ENCODE data around the gene TRAF1.

The TRAF1 gene

DNA sequence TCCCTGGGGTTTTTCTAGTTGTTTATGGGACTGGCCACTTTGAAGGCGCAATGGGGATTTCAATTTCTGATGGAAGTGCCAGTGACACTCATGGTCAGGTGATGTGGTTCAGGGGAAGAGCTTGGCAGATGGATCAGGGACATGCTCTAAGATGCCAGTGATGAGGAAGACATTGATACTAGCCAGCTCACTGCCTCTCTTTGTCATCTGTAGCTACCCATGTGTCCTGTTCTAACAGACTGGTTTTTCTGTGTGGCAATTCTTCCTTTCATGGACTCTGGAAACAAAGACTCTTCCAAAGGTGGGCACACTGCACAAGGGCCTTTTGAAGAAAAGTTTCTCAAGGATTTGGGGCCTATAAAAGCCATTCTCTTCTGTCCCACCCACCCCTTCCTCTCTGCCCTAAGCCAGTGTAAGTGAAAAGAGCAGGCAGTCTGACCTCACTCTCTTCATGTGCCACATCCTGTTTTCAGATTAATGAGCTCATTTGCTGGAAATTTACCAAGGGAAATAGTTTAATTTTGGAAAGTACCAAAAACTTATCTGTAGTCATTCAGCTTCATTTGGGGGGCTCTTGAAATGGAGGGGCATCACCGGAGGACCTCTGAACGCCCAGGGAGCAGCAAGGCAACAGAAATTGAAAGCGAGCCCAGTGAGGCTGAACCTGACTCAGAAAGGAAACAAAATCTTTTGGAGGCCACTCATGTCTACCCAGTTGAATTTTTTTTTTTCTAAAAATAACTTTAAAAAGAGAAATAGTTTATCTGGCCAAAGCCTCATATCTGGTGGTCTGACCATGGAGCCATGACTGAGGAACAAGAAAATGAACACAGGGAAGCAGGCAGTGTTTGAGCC, 4.9 kb upstream of the TRAF1 start:
- Histone ChIP-seq H3K79me2 (ENCODE audit: insufficient read depth, low read length) (peaks cover 9% of the 10 kb centered on the region; the same call in 1 of the 2 replicates), H3K27me3 (ENCODE audit: insufficient read depth, low read length, poor library complexity, severe bottlenecking) (no peaks in the 10 kb centered on the region), H3K9me3 (ENCODE audit: insufficient read depth, low read depth, low read length) (no peaks in the 10 kb centered on the region), H3K36me3 (ENCODE audit: insufficient read depth, low read length) (no peaks in the 10 kb centered on the region), H3K4me2 (ENCODE audit: low read depth, low read length, poor library complexity, severe bottlenecking) (peak overlapping the region; percentile 76), H3K4me3 (ENCODE audit: low read length, poor library complexity, severe bottlenecking) (peak overlapping the region; percentile 59), H3F3A (ENCODE audit: low read depth) (peaks cover 9% of the 10 kb centered on the region; the same call in 1 of the 2 replicates), H3K4me1 (ENCODE audit: insufficient read depth, low read length, poor library complexity, severe bottlenecking) (peaks cover 88% of the 10 kb centered on the region), H3K9me2 (replicated peaks; ENCODE audit: low read depth, low read length) (no peaks in the 10 kb centered on the region), H3K9ac (ENCODE audit: low read depth, low read length, poor library complexity, severe bottlenecking) (peak overlapping the region; percentile 69), H2AFZ (ENCODE audit: low read length) (peak overlapping the region; percentile 44), H4K20me1 (ENCODE audit: insufficient read depth, low read length, poor library complexity, severe bottlenecking) (no peaks in the 10 kb centered on the region)
- TF ChIP-seq EZH2phosphoT487 (IDR thresholded peaks at IDR 0.05; ENCODE audit: borderline replicate concordance): no peak
- TF ChIP-seq, protein P1, sequence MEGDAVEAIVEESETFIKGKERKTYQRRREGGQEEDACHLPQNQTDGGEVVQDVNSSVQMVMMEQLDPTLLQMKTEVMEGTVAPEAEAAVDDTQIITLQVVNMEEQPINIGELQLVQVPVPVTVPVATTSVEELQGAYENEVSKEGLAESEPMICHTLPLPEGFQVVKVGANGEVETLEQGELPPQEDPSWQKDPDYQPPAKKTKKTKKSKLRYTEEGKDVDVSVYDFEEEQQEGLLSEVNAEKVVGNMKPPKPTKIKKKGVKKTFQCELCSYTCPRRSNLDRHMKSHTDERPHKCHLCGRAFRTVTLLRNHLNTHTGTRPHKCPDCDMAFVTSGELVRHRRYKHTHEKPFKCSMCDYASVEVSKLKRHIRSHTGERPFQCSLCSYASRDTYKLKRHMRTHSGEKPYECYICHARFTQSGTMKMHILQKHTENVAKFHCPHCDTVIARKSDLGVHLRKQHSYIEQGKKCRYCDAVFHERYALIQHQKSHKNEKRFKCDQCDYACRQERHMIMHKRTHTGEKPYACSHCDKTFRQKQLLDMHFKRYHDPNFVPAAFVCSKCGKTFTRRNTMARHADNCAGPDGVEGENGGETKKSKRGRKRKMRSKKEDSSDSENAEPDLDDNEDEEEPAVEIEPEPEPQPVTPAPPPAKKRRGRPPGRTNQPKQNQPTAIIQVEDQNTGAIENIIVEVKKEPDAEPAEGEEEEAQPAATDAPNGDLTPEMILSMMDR (conservative IDR thresholded peaks at IDR 0.05; ENCODE audit: low read length): no peak

GRCh38 chr9:120929229-120929791, 2.7 kb upstream of the TRAF1 start:
- peak overlapping the region; percentile 34 for H2AFZ ChIP-seq (ENCODE audit: low read length)
- peak overlapping the region; percentile 70 for H3K9ac ChIP-seq (ENCODE audit: low read depth, low read length, poor library complexity, severe bottlenecking)
- H3K4me1 ChIP-seq (ENCODE audit: insufficient read depth, low read length, poor library complexity, severe bottlenecking): peaks cover 86% of the 10 kb centered on the region
- no peaks in the 10 kb centered on the region for H3K27me3 ChIP-seq (ENCODE audit: insufficient read depth, low read length, poor library complexity, severe bottlenecking)
- peak overlapping the region; percentile 63 for H3K4me2 ChIP-seq (ENCODE audit: low read depth, low read length, poor library complexity, severe bottlenecking)
- no peak for TF ChIP-seq EZH2phosphoT487 (IDR thresholded peaks at IDR 0.05; ENCODE audit: borderline replicate concordance)
- TF ChIP-seq, protein P1 (conservative IDR thresholded peaks at IDR 0.05; ENCODE audit: low read length): no peak
- H4K20me1 ChIP-seq (ENCODE audit: insufficient read depth, low read length, poor library complexity, severe bottlenecking): no peaks in the 10 kb centered on the region
- no peaks in the 10 kb centered on the region for H3K9me2 ChIP-seq (replicated peaks; ENCODE audit: low read depth, low read length)
- H3F3A ChIP-seq (ENCODE audit: low read depth): peaks cover 5% of the 10 kb centered on the region; the same call in 1 of the 2 replicates
- H3K4me3 ChIP-seq (ENCODE audit: low read length, poor library complexity, severe bottlenecking): peak overlapping the region; percentile 62
- no peaks in the 10 kb centered on the region for H3K9me3 ChIP-seq (ENCODE audit: insufficient read depth, low read depth, low read length)
- H3K79me2 ChIP-seq (ENCODE audit: insufficient read depth, low read length): peaks cover 9% of the 10 kb centered on the region; the same call in 1 of the 2 replicates
- H3K36me3 ChIP-seq (ENCODE audit: insufficient read depth, low read length): no peaks in the 10 kb centered on the region

- Histone ChIP-seq H3F3A (ENCODE audit: low read depth) (peaks cover 5% of the 10 kb centered on the region; the same call in 1 of the 2 replicates), H3K9ac (ENCODE audit: low read depth, low read length, poor library complexity, severe bottlenecking) (peak overlapping the region; percentile 70), H4K20me1 (ENCODE audit: insufficient read depth, low read length, poor library complexity, severe bottlenecking) (no peaks in the 10 kb centered on the region), H3K4me2 (ENCODE audit: low read depth, low read length, poor library complexity, severe bottlenecking) (peak overlapping the region; percentile 63), H3K9me3 (ENCODE audit: insufficient read depth, low read depth, low read length) (no peaks in the 10 kb centered on the region), H2AFZ (ENCODE audit: low read length) (peak overlapping the region; percentile 34; the same call in 1 of the 2 replicates), H3K9me2 (replicated peaks; ENCODE audit: low read depth, low read length) (no peaks in the 10 kb centered on the region), H3K4me3 (ENCODE audit: low read length, poor library complexity, severe bottlenecking) (peak overlapping the region; percentile 62), H3K4me1 (ENCODE audit: insufficient read depth, low read length, poor library complexity, severe bottlenecking) (peaks cover 79% of the 10 kb centered on the region), H3K27me3 (ENCODE audit: insufficient read depth, low read length, poor library complexity, severe bottlenecking) (no peaks in the 10 kb centered on the region), H3K36me3 (ENCODE audit: insufficient read depth, low read length) (no peaks in the 10 kb centered on the region), H3K79me2 (ENCODE audit: insufficient read depth, low read length) (peaks cover 9% of the 10 kb centered on the region; the same call in 1 of the 2 replicates)
- TF ChIP-seq, protein P1 (conservative IDR thresholded peaks at IDR 0.05; ENCODE audit: low read length): no peak
- no peak for TF ChIP-seq EZH2phosphoT487 (IDR thresholded peaks at IDR 0.05; ENCODE audit: borderline replicate concordance)
Measured at GRCh38 chr9:120928483-120929228, 2.1 kb upstream of the TRAF1 start.
